Astrocyte (in vitro differentiated cells and primary cell): ENCODE results near the gene ATP2B3.

Source experiments
- CTCF ChIP-seq: IDR thresholded peaks from 2 replicates; pipeline ENCODE4 v1.5.1; 2011; ENCODE audit warnings: low read depth, mild to moderate bottlenecking, inconsistent platforms, low read length, moderate library complexity; ENCODE audit not compliant: insufficient read depth
- EZH2 ChIP-seq: IDR thresholded peaks from 2 replicates; pipeline ENCODE4 v1.6.1; 2012; ENCODE audit warnings: mild to moderate bottlenecking, low read length, inconsistent platforms; ENCODE audit not compliant: insufficient read depth

DNA sequence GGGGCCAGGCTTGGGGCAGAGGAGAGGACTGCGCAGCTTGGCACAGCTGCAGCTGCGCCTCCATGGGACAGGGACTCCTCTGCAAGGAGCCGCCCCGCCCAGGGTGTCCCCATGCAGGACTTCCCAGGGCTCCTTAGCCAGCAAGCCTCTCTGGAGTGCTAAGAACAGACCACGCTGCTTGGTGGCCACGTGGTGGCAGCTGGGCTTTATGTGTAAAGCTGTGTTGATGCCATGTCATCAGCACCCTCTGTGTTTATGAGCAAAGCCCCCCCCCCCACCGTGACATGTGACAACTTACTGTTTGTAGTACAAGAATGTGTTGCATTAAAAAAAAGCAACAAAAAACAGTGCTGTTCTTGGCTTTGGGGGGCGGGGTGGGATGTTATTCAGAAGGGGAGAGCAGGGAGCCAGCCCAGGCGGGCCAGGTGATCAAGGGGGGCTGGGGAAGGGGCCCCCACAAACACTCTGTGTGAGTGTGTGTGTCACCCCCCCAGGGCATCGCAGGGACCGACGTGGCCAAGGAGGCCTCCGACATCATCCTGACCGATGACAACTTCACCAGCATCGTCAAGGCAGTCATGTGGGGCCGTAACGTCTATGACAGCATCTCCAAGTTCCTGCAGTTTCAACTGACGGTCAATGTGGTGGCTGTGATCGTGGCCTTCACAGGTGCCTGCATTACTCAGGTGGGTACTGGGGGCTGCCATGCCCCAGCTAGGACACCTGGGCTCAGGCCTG, 40.3 kb downstream of the ATP2B3 start:
- TF ChIP-seq CTCF (no peak), EZH2 (no peak)
